HG02588 (cell line): Measurements from ENCODE around the gene TUBA3E.
"Not testable (repeated sequence)": the region's sequence is repeated elsewhere in the genome, so short reads cannot be mapped to it uniquely, and the experiment has no call there.

Experiments used
- ATAC-seq: cut with Tn5 transposase; IDR thresholded peaks from one replicate; pipeline ENCODE4 v1.9.1; 2021; ENCODE audit warnings: mild to moderate bottlenecking, moderate library complexity; ENCODE audit not compliant: unreplicated experiment

The TUBA3E gene

DNA sequence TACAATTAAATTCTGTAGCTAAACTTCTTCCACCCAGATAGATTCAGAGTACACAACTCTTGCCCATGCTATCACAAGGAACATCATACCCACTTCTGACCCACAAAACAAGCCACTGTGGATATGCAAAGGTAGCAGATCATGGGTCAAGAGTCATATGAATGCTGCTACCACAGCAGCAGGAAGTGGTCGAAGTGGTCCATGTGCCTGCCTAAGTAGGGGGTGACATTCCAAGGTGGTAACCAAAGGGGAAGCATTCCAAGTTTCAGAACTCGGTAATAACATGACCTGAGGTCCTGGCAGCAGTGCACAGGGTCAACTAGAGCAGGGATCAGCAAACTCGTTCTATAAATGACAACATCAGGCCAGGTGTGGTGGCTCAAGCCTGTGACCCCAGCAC lies 5.8 kb downstream of the TUBA3E start:
- ATAC-seq = not testable (repeated sequence)

DNA sequence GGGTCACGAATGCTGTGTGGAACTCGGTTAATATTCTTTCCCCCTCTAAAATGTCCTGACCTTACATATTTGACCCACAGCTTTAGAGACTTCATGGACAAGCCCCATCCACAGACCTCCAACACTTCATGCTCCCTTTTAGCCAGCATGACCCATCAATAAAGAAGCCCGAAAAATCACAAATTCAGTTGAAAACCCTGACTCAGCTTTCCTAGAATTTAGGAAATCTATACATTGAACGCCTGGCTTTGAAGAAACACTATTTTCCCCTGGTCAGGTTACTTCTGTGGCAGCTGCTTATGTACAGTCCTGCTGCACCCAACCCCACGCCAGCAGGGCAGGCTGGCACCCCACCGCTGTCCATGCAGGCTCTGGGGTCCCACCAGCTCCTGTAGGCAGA lies 6.9 kb downstream of the TUBA3E start:
- ATAC-seq = not testable (repeated sequence)

DNA sequence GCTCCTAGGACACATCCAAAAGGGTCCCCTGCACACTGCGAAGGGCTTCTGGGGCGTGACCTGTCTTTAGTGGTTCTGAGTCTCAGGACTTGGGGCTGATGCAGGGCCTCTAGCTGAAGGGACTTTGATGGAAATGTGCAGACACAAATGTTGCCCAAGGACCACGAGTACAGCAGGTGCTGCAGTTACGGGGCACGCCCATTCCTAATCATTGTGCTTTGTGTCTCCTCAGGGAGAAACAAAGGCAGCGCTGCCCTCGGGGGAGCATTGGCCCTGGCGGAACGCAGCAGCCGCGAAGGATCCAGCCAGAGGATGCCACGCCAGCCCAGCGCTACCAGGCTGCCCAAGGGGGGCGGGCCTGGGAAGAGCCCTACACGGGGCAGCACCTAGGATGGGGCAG lies 8.0 kb downstream of the TUBA3E start:
- ATAC-seq = no peak

DNA sequence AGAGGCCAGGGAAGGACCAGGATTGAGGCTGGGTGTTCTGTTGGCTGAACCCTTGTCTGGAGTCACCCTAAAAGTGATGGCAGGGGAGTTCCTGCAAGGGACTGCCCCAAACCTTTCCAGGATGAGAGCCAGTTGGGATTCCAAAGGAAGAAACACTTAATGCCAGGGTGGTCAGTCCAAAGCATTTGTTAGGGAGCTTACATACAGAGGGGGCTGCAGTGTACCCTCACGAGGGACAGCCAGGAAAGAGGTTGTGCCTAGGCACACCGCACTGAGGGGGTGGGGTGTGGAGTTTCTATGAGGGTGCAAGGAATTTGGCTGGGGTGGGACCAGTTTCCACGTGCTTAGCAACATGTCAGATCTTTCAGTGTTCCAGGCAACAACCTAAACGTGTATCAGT lies 9.3 kb downstream of the TUBA3E start:
- not testable (repeated sequence) for ATAC-seq

DNA sequence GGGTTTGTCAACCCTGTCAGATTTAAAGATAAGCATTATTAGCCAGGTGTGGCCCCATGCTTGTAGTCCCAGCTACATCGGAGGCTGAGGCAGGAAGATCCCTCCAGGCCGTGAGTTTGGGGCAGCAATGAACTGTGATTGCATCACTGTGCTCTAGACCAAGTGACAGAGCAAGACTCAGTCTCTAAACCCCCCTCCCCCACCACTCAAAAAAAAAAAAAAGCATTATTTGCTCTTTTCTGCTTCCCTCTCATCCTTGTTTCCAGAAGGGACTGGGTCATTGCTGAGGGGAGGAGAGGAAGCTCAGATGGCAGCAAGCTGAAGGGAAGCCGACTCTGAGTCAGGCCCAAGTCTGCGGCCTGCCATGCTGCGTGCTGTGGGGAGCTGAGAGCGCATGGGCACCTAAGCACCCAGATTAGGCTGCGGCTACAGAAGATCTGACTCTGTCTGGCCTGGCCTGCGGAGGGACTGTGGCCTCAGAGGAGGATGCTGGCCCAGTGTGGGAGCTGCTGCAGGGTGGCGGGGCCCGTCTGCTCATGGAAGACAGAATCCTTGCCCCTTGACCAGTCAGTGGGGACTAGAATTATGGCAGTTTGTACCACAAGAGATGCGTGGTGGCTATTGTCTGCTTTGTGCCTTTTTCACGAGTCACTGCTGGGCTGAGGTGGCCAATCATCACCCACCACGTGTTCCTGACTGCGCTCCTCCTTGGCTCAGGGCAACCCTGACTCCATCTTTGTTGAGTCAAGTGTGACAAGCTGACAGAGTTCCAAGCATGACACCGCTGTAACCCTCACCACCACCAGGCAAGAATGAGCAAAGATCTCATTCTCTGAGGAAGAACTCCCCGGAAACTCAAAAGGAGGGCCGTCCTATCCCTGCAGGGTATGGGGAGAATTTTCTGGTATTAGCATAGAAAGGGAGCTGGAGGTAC lies 10.1 kb downstream of the TUBA3E start:
- ATAC-seq = not testable (repeated sequence)

DNA sequence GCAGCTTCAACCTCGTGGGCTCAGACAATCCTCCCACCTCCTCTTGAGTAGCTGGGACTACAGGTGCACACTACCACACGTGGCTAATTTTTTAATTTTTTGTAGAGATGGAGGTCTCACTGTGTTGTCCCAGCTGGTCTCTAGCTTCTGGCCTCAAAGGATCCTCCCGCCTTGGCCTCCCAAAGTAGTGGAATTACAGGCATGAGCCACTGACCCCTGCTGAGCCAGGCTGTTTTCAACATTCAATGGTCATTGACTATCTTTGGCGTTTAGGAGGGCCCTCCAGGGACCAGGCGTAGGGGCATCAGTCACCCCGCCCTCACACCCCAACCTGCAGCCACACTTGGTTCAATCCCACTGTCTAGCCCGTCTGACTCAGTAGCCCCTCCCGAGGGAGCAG lies 11.0 kb downstream of the TUBA3E start:
- ATAC-seq = no peak

DNA sequence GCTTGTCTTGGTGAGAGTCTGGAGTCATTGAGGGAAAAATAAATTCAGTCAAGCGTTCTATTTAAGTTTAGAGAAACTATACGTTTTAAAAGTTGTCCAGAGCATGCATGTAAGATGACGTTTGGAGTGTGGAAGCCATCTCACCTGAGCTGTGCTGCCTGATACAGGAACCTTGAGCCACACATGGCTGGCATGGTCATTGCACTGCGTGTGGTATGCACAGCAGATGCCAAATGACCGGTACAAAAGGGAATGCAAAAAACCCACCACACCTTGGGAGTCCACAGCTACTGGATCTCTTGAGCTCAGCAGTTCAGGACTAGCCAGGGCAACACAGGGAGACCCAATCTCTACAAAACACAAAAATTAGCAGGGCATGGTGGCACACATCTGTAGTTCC lies 11.8 kb downstream of the TUBA3E start:
- ATAC-seq = no peak

DNA sequence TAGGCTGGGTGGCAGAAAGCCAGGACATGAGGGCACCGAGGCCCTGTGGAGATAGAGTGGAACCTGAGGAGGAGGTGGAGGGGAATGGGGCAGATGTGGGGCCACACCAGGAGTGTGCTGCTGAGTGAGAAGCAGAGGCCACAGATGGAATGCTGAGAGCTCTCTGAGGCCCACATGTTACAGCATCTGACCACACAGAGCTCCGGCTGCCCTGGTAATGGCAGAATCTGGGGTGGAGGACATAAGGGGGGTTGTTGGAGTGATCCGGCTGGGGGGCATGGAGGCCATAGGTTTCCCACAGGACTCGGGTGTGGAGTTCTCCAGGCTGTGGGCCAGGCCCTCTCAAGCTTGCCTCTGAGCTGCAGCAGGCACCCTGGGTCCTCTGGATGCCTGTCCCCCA lies 12.3 kb downstream of the TUBA3E start:
- no peak for ATAC-seq

DNA sequence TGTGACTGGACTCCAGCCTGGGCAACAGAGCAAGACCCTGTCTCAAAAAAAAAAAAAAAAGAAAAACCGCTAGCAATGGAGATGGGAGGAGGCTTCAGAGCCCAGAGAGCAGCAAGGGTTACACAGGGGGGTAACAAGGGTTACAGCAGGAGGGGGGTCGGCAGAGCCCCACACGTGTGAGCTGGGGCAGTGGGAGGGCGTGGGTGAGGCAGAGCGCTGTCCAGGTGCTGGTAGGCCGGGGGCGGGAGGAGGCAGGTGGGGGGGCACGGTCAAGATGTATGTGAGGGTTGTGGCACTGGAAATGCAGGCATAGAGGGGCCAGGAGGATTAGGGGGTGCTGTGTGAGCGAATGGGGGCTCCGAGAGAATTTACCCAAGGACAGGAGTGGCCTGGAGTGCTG lies 12.8 kb downstream of the TUBA3E start:
- ATAC-seq = no peak

DNA sequence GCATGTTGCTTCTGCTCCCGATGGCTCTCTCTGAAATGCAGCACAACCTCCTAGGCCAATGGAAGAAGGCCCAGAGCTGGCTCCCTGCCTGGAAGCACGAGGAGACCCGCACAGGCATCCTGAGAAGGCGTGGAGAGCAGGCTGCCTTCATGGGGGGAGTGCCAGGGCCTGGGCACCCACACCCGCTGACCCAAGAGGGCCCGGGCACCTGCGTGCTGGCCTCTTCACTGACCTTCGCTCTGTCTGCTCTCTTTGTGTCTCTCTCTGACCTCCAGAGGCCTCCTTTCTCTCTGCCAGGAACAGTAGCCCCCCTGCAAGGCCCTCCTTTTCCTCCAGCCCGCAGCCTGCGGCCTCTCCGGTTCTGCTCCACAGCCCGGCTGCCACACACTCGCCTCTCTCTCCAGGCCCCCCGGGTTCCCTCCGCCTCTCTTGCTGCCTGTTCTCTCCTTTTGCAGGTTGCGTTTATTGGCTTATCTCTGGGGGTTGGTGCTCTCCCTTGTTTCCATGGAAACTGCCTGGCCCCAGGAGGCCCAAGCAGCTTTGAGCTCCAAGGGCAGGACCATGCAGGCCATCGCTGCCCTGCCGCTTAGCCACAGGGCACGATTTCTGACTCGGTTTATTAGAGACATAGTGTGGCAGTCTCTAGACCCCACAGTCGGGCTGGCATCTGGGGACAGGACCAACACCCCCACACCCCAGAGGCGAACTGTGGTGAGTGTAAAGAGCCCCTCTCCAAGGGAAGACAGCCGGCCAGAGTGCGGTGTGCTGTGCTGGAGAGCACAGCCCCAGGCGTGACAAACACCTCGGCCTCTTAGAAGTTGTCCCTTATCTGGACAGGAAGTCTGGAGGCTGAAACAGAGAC lies 14.5 kb downstream of the TUBA3E start:
- no peak for ATAC-seq

DNA sequence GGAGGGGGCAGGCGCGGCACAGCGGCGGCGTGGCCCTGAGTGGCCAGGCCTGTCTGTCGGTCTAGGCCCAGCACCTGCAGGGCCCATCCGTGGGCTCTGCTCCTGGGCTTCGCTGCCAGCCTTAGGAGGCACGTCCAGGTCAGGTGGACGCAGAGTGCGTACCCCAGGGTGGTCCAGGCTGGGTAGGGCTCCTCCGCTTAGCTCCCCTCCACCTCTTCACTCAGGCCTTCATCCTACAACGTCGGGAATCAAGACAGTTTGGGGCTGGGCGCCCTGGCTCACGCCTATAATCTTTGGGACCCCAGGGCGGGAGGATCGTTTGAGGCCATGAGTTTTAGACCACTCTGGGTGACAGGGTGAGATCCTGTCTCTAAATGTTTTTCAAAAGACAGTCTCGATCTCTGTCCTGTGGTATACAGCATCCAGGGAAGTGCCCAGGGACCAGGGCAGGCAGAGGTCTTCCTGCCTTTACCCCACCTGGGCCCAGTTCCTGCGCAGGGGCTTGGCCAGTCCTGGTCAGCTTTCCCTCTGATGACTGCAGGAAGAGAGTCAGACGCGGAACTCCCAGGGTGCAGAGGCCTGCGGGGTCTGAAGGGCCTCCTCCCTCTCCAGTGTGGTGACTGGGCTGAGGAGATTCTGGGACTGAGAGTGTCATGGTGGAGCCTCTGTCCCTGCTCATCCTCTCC lies 15.3 kb downstream of the TUBA3E start:
- not testable (repeated sequence) for ATAC-seq

DNA sequence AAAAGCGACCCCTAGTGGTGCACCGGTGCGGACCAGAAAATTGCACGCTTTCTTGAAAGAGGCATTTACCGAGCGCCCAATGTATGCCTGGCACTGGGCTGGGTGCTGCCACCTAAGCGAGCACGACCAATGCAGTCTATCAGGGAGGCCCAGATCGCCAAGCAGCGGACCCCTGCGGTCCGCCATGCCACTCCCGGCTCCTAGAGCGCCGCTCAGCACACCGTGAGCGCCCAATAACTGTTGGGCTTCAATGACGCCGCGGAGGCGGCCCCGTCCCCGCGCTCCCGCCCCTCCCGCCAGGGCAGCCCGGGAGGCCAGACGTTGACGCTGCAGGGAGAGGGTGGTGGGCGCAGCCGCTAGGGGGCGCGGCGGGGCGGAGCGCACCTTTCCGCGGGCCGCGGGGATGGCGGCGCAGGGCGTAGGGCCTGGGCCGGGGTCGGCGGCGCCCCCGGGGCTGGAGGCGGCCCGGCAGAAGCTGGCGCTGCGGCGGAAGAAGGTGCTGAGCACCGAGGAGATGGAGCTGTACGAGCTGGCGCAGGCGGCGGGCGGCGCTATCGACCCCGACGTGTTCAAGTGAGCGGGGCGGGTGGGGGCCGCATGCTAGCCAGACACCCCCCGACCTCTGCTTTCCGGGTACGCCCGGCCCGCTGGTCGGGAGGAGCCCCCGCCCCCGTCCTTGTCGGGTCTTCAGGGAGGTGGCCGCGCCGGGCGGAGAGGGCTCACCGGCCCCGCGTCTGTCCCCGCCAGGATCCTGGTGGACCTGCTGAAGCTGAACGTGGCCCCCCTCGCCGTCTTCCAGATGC lies 16.2 kb downstream of the TUBA3E start, which contains the start of gene MZT2B:
MZT2B (plus strand) TSS at position 383 of the 803 bp plus-strand sequence; CDS start at position 404, 21 bp downstream.
- peak; percentile 85 for ATAC-seq

DNA sequence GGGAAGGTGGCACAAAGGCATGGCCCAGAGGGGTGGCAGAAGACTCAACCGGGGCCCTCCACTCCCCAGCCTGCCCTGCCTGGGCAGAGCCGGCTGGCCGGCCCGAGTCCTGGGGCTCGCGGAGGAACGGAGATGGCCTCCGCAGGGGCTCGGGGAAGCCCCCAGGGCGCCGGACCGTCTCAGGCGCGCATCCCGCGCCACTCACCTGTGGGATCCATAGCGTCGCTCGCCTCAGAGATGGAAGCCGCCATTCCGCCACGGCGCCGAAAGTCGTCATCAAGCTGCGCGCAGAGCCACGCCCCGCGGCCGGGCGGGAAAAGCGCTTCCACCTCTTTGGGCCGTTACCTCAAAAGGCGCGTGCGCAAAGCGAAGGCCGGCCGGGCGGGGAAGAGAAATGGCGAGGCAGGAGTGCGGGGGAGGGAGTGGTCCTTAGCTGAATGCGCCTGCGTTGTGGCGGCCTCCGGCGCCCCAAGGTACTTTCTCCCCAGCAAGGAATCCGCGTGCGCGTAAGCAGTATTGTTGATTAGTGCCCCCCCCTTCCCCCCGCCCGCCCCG lies 16.8 kb downstream of the TUBA3E start, which contains the start of gene SMPD4:
SMPD4 (minus strand) TSS at position 278 of the 555 bp plus-strand sequence. CDS start 5,010 bp downstream, outside the sequence.
- ATAC-seq = peak; percentile 55

DNA sequence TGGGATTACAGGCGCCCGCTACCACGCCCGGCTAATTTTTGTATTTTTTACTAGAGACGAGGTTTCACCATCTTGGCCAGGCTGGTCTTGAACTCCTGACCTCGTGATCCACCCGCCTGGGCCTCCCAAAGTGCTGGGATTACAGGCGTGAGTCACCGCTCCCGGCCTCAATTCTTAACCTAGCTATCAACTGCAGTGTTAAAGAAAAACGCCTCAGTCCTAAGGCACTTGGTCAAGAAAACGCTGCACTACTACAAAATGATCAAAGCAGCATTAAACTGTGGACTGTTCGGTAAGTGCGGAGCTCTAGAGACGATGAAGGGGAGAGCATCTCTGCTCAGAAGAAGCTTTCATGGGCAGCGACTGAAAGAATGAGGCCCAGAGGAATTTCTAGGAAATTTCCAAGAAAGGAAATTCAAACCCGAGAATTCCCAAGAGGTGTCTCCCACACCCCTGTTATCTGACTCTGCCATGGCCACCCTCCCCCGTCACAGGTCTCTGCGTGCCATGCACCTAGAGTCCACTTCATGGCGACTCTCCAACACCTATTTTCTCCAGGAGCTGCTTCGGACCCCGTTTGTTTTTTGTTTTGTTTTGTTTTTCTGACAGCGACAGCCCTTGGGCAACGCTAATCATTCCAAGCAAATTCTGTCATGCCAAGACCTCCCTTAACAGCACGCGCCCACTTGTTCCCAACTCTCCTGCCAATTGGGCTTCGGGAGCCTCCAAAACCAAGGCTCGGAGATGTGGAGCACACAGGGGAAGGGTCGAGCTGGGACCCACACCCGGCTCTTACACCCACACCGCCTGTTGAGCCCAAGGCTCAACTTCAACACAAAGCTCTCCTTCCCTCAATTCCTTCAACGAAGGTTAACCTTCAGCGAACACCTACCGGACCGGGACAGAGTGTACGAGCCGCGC lies 17.6 kb downstream of the TUBA3E start:
- not testable (repeated sequence) for ATAC-seq

DNA sequence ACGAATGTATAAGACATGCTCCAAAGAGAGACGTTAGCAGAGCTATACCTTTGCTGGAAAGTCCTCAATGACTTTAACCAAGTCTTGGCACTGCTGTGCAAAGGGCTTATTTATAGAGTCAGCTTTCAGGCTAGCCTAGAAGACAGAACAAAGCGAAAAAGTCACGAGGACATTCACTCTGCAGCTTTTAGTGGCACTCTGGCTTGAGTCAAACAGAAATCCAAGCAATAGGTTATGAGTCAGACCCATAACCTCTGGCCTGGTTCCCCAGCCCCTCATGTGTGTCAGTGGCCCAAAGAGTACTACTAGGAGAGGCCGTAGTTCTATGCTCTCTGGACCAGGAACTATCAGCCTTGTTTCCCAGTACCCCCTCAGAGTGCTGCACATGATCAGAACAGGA lies 23.4 kb downstream of the TUBA3E start:
- peak; percentile 80 for ATAC-seq

DNA sequence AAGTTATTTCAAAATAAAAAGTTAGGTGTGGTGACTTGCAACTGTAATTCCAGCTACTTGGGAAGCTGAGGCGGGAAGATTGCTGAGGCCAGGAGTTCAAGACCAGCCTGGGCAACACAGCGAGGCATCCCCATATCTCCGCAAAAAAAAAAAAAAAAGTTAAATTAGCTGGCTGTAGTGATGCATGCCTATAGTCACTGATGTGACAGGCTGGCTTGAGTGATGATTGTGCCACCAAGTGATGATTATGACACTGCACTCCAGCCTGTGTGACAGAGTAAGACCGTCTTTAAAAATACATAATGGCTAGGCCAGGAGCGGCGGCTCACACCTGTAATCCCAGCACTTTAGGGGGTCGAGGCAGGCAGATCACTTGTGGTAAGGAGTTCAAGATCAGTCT lies 28.3 kb downstream of the TUBA3E start:
- no peak for ATAC-seq

DNA sequence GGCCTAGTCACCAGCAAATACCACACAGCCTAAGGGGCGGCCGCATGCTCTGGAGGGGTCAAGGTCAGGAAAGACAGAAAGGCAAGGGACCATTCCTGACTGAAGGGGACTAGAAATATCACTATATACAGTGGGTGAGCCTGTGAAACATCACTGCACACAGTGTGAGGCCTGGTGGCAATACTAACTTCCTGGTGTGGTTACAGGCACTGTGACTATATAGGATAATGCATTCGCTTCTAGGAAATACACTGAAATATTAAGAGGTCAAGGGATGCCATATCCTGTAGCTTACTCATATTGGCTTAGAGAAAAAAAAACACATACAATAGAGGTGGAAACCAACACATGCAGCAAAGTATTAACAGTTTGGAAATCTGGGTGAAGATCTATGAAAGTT lies 29.1 kb downstream of the TUBA3E start:
- not testable (repeated sequence) for ATAC-seq

DNA sequence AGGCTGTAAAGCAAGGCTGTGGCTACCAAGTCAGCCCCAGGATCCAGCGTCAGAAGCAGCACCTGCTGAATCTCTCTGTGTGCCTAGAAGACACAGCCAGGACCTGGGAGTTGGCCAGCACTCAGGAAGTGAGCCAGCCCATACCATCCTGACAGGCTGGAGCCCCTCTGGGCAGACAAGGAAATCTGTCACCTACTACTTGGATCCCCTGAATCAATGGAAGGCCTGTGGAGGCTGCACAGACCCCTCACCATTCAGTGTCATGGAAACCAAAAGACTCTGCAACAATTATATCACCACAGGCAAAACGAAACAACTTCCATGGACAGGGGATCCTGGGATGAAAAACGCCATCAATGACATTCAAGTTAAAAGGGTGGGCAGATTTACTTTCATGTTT lies 31.6 kb downstream of the TUBA3E start:
- not testable (repeated sequence) for ATAC-seq
